ENCODE measurements around the gene RNF225.
"Not testable (repeated sequence)": the region's sequence is repeated elsewhere in the genome, so short reads cannot be mapped to it uniquely, and the experiment has no call there.

RNF225 gene

DNA sequence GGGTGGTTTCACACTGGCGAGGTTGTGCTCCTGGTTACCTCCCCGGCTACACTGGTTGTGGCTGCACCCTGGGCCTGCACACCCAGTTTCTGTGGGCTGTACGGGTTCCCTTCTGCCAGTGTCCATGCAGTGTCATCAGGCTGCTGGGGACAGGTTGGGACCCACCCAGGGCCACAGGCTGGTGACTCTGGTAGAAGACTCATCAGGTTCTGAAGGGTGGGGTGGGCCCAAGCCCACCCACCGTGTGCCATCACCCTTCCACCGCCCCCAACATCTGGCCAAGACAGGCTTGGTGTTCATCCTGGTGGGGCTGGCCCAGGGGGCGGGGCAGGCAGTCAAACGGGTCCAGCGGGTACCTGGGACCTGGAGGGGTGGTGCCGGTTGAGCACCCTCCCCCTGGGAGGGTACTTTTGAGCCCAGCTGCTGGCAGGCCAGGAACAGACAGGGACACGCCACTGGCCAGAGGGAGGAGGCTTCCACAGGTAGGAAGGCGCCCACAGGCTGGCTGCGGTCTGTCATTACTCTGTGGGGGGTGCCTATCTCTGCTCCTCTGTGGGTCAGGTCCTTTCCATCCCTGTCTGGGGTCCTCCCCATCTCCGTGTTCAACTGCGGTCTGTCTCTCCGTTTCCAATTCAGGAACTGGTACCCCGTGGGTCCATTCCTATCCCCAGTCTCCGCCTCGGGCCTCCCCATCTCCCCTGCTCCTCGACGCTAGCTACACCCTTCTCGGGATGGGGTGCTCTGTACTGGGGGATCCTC, at the start of gene RNF225:
RNF225 (plus strand) TSS at position 437 of the 759 bp plus-strand sequence. CDS start 434 bp downstream, outside the sequence.
- no peak for DNase-seq (ENCODE audit: low read depth in 2 of 3, low spot score in 2 of 3)

DNA sequence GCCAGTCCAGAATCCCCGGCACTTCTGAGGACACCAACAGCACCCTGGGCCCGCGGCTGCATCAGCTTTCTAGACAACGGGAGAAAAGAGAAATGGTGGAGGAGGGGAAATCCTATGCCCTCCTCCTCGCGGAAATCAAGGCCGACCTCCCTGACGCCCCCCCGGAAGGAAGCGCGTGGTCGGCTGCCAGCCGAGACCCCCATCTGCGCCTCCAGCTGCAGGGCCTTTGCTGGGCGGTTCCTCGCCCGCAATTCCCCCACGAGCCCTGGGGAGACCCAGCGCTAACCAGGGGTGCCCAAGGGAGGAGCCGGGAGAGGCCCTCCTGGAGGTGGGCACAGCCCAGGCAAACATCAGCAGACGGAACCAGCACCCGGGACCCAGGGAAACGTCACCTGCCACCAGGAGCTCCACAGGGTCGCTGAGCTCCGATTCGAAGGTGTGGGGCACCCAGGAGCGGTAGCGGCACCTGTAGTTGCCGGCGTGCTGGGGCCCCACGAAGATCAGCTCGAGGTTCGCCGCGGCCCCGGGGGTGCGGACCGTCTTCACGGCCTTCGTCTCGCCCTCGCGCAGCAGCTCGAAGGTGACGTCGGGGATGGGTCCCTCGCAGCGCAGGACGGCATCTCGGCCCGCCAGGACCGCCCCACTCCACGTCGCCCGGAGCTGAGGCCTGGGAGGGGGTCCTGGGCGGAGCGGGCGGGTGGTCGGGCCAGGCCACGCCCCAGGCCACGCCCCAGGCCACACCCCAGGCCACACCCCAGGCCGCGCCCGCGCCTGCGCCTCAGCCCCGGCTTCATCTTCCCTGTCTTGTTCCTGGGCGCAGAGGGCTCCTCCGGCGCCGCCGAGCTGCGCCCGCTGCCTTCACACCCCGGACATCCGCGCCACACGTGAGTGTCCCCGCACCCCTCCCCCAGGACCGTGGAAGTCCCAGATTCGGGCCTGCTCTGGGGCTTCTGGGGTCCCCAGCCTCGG, 48.2 kb upstream of the RNF225 start:
- DNase-seq (ENCODE audit: low read depth in 2 of 3, low spot score in 2 of 3) = peak; percentile 46 to 61 (median 61)

DNA sequence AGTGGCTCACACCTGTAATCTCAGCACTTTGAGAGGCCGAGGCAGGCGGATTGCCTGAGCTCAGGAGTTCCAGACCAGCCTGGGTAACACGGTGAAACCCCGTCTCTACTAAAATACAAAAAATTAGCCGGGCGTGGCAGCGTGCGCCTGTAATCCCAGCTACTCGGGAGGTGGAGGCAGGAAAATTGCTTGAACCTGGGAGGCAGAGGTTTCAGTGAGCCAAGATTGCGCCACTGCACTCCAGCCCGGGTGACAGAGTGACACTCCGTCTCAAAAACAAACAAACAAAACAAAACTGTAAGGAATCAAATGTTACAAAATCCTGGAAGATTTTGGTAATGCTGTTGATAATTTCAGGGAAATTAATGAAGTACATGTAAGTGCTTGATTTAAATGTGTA, 47.4 kb upstream of the RNF225 start:
- DNase-seq (ENCODE audit: low read depth in 2 of 3, low spot score in 2 of 3) = not testable (repeated sequence)

DNA sequence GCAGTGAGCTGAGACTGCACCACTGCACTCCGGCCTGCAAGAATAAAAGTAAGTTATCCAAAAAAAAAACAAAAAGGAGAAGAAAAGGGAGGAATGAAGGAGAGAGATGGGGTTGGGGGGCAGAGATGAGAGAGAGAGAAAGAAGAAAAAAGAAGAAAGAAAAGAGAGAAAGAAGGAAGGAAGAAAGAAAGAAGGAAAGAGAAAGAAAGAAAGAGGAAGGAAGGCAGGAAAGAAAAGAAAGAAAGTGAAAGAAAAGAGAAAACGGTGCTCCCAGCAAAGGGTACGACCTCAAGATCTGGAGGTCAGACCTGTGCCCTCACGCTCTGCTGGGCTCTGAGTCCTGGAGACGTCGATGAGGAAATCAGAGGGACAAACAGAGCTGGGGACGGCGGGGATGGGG, 45.9 kb upstream of the RNF225 start:
- no peak for DNase-seq (ENCODE audit: low read depth in 2 of 3, low spot score in 2 of 3)

DNA sequence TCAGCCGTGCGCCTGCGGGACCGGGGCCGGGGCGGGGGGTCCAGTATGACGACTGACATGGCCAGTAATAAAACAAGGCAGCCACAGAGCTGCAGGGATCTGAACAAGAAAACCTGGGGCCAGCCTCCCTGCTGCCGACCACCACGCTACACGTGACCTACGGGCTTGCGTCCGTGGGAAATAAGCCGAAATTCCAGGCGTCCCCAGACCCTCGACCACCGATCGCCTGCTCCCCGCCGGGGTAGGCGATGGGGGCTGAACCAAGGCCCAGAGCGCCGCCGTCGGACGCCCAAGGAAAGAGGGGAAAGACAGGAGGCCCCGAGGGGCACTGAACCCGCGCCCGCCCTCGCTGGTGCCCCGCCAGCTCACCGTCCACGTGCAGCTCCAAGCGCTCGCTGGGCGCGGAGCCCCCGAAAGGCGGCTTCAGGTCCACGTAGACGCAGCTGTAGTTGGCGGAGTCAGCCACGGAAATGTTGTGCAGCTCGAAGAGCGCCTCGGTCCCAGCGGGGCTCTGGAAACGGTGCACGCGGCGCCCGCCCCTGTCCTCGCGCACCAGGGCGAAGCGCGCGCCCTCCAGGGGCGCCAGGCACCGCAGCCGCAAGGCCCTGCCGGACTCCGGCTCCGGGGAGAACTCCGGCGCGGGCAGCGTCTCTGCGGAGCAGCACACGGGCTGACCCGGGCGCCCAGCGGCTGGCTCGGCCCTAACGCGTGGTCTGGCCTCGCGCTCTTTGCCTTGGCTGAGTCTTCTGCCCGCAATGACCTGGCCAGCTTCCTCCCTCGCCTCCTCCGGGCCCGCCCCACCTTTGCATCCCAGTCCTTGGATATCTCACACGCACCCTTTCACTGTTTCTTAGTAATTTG, 45.2 kb upstream of the RNF225 start:
- no peak for DNase-seq (ENCODE audit: low read depth in 2 of 3, low spot score in 2 of 3)

DNA sequence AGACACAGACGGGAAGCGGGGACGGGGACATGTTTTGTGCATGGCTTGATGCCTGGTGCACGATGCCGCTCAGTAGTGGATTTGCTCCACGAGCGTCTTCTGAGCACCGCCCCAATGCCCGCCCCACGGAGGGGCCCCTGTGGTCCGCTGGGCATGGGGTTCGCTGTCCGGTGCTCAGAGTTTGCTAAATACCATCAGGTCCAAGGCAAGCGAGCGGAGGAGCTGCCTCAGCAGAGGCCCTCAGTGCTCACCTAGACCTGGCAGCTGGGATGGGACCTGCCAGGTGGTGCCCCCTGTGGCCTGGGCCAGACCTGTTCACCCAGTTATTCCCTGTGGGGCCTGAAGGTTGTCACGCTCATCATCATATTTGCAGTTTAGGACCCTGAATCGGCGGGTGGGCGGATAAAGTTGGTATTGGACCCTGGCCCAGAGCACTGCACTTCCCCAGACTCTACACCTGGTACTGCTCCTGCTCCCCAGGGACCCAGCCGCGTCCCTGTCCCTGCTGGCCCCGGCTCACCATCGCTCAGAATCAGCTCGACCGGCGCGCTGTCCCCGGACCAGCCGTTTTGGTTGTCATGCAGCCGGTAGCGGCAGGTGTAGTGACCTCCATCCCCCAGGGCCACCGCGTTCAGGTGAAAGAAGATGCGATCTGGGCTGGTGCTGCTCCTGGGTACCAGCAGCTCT, 44.4 kb upstream of the RNF225 start:
- no peak for DNase-seq (ENCODE audit: low read depth in 2 of 3, low spot score in 2 of 3)

DNA sequence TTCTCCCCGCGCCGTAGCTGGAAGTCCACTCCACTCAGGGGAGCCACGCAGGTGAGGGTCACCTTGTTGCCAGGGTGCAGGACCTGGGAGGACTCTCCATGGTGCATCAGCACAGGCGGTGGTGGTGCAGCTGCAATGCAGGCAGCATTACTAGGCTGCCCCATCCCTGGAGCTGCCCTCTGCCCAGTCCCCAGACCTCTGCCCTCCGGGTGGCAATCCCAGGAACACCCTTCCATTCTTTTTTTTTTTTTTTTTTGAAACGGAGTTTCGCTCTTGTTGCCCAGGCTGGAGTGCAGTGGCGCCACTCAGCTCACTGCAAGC, 43.9 kb upstream of the RNF225 start:
- DNase-seq (ENCODE audit: low read depth in 2 of 3, low spot score in 2 of 3) = no peak

DNA sequence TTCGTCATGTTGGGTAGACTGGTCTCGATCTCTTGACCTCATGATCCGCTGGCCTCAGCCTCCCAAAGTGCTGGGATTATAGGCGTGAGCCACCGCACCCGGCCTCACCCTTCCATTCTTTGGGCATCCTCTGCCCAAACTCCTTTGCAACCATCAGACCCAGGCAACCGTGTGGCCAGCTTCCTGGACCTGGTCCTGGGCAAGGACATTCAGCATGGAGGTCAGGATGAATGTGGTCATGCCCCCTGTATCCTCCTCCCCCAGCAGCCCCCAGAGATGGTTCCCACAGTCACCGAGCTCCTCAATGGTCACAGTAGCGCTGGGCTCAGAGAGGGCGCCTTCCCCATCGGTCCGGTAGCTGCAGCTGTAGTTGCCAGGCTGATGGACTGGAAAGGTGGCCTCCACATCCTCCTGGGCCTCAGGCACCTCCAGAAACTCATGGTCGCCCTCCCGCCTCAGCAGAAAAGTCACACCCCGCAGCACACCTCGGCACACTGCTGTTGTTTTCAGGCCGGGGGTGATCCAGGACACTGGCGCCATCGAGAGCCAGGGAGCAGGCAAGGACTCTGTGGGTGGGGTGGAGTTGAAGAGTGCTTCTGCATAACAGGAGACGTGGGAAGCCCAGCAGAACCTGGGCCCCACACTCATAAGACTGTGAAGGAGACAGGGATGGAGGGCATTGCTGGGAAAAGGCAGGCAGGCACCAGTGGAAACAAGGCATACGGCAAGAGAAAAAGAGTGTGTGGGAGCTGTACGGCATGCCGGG, 43.3 kb upstream of the RNF225 start:
- DNase-seq (ENCODE audit: low read depth in 2 of 3, low spot score in 2 of 3) = no peak

GRCh38 chr19:58352760-58353671, 42.4 kb upstream of the RNF225 start, which contains the start of gene A1BG:
Gene A1BG (minus strand): TSS chr19:58353492. CDS start chr19:58353437, 55 bp downstream.
- no peak for DNase-seq (ENCODE audit: low read depth in 2 of 3, low spot score in 2 of 3)

DNA sequence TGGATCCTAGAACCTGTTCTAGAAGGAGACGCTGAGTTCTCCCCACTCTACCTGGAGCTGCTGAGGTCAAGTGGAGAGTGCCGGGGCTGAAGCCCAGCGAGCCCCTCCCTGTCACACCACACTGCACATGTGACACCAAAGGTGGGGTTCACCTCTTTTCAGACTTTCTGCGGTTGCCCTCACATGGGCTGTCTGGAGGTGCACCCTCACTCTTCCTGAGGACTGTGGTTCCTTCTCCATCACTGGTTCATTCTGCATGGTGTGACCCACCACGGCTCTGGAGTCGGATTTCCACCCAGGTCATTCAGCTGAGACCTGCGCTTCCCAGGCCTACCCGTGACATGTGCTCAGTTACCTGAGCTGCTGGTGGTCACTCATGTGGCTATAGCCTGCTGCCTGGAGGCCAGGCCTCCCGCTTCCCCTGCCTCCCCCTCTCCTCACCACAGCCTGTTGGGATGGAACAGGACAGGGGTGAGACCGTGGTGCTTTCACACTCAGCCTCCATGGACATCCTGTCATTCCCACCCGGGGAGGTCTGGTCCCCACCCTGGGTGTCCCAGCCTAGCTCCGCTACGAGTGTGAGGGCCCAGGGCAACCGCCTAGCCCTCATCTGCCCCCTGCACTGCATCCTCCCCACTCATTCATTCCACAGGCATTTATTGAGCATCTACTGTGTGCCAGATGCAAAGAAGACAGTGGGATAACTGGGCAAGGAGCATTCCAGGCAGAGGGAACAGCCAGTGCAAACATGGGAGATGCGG, 41.6 kb upstream of the RNF225 start:
- no peak for DNase-seq (ENCODE audit: low read depth in 2 of 3, low spot score in 2 of 3)

GRCh38 chr19:58354478-58355030, 40.9 kb upstream of the RNF225 start:
- no peak for DNase-seq (ENCODE audit: low read depth in 2 of 3, low spot score in 2 of 3)

- no peak for DNase-seq (ENCODE audit: low read depth in 2 of 3, low spot score in 2 of 3)
These were observed 40.1 kb upstream of the RNF225 start for GRCh38 chr19:58355215-58355796.

DNA sequence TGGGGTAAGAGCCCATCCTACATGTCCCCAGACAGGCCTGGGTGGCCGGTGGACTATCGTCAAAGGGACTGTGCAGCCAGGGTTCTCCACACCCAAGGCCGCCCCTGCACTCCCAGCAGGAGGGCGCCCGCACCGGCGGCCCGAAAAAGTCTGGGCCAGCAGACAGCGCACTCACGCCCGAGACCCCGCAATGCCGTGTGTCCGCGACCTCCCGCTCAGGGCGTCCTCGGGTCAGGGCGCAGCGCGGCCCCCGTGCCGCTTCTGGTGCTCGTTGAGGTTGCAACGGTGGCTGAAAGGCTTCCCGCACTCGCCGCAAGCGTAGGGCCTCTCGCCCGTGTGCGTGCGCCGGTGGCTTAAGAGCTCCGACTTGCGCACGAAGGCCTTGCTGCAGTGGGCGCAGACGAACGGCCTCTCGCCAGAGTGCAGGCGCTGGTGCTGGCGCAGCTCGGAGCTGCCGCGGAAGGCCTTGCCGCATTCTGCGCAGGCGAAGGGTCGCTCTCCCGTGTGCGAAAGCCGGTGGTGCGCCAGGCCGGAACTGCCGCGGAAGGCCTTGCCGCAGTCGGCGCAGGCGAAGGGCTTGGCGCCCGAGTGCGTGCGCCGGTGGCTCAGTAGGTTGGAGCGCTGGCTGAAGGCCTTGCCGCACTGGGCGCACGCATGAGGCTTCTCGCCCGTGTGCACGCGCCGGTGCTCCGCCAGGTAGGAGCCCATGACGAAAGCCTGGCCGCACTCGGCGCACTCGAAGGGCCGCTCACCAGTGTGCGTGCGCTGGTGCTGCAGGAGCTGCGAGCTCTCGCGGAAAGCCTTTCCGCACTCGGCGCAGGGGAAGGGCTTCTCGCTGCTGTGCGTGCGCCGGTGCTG, 39.3 kb upstream of the RNF225 start:
- peak in 1 of 3 experiments; percentile 18 for DNase-seq (ENCODE audit: low read depth in 2 of 3, low spot score in 2 of 3)

GRCh38 chr19:58356766-58357480, 38.5 kb upstream of the RNF225 start:
- no peak for DNase-seq (ENCODE audit: low read depth in 2 of 3, low spot score in 2 of 3)

GRCh38 chr19:58357481-58358145, 37.8 kb upstream of the RNF225 start:
- no peak for DNase-seq (ENCODE audit: low read depth in 2 of 3, low spot score in 2 of 3)
